ENCODE data around the gene SCO2.

GRCh38 chr22:50564289-50564688 is 38.9 kb upstream of the SCO2 start:
- TF ChIP-seq CTCF (IDR thresholded peaks at IDR 0.05): no peak
- TF ChIP-seq POLR2A (IDR thresholded peaks at IDR 0.05): no peak
